AG04450 (cell line): ENCODE data around the gene PRKCH. TPM values are rescaled to one million over a fixed set of nuclear protein-coding genes. Genes with fewer than 3 reads are reported as not detected.

ENCODE experiments used
- CTCF ChIA-PET: fragments of 300-600, 350-600 bp; formaldehyde crosslinking; extraction: SDS; loops from one replicate; lab custom pipeline; 2022; ENCODE audit warnings: antibody characterized with exemption, inconsistent platforms; lab: Charles Lee
- POLR2A ChIA-PET: fragments of 350-600 bp; formaldehyde crosslinking; extraction: SDS; loops from one replicate; lab custom pipeline; 2021; ENCODE audit warnings: antibody characterized with exemption, inconsistent platforms; lab: Yijun Ruan, JAX
- DNase-seq: peaks from one replicate; pipeline ENCODE4 v3.0.0-alpha.2; 2011; ENCODE audit warnings: low read depth, low spot score
- H3K27ac ChIP-seq: one replicate; pipeline ENCODE4 v1.5.1; 2012; ENCODE audit warnings: low read depth, low read length, control low read depth
- H3K27me3 ChIP-seq: one replicate; pipeline ENCODE4 v1.6.0; 2012; ENCODE audit warnings: low read length; ENCODE audit not compliant: control insufficient read depth, insufficient read depth
- H3K4me3 ChIP-seq: 2 replicates; pipeline ENCODE4 v1.5.1; 2011; ENCODE audit warnings: mild to moderate bottlenecking, low read depth, low read length, control low read depth
- H3K9me3 ChIP-seq: 2 replicates; pipeline ENCODE4 v1.5.1; 2012; ENCODE audit warnings: low read length; ENCODE audit not compliant: control insufficient read depth, insufficient read depth
- polyA plus RNA-seq: library from polyadenylated mRNA; depleted of rRNA; stranded (reverse); fragments of >200 nt; gene quantifications from 2 replicates; pipeline ENCODE4 v1.2.3, GENCODE V29; 2011
- TF ChIP-seq, protein P1 (sequence below): IDR thresholded peaks from 2 replicates; pipeline ENCODE4 v1.5.1; 2011; ENCODE audit warnings: low read depth, low read length, control low read depth, inconsistent platforms

The PRKCH gene
- polyA plus RNA-seq, 1 experiment, result 1.6 TPM

DNA sequence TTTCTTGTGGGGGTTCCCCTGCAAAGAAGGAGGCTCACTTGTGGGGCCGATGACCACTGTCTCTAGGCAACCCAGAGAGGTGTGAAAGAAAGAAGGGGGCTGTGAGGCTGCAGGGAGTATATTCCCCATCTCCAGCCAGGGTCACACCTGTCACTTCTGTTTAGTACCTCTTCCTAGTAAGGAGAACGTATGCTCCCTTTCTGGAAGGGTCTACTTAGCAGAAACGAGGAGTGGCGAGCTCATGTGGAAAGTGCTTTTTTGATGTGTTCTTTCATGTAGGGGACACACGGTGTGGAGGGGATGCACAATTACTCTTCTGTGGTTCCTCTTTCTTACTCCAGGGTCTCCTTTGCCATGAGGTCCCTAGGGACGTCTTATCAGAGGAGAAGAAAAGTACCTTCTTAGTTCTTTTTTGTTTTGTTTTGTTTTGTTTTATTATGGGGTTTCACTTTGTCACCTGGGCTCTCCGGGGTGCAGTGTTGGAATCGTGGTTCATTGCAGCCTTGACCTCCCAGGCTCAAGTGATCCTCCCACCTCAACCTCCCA, 58.3 kb downstream of the PRKCH start:
- CTCF ChIA-PET, result no interaction called here
- POLR2A ChIA-PET, result interaction anchor here (0.6 kb wide), 1 partner anchor 308 kb away, joined by 5 read pairs; no protein-coding TSS in a partner anchor
- TF ChIP-seq, protein P1, sequence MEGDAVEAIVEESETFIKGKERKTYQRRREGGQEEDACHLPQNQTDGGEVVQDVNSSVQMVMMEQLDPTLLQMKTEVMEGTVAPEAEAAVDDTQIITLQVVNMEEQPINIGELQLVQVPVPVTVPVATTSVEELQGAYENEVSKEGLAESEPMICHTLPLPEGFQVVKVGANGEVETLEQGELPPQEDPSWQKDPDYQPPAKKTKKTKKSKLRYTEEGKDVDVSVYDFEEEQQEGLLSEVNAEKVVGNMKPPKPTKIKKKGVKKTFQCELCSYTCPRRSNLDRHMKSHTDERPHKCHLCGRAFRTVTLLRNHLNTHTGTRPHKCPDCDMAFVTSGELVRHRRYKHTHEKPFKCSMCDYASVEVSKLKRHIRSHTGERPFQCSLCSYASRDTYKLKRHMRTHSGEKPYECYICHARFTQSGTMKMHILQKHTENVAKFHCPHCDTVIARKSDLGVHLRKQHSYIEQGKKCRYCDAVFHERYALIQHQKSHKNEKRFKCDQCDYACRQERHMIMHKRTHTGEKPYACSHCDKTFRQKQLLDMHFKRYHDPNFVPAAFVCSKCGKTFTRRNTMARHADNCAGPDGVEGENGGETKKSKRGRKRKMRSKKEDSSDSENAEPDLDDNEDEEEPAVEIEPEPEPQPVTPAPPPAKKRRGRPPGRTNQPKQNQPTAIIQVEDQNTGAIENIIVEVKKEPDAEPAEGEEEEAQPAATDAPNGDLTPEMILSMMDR, result no peak
- peaks cover 10% of the 10 kb centered on the region for H3K27me3 ChIP-seq
- DNase-seq, result no peak
- no peak overlapping the region for H3K4me3 ChIP-seq
- H3K9me3 ChIP-seq, result peaks cover under 1% of the 10 kb centered on the region; the same call in 1 of the 2 replicates
- no peak overlapping the region for H3K27ac ChIP-seq

GRCh38 chr14:61380984-61381383, 59.6 kb downstream of the PRKCH start:
- POLR2A ChIA-PET, result no interaction called here
- H3K9me3 ChIP-seq, result no peaks in the 10 kb centered on the region
- no peak overlapping the region for H3K27ac ChIP-seq
- TF ChIP-seq, protein P1, result no peak
- no peak overlapping the region for H3K4me3 ChIP-seq
- H3K27me3 ChIP-seq, result peaks cover 10% of the 10 kb centered on the region
- DNase-seq, result no peak
- CTCF ChIA-PET, result no interaction called here

DNA sequence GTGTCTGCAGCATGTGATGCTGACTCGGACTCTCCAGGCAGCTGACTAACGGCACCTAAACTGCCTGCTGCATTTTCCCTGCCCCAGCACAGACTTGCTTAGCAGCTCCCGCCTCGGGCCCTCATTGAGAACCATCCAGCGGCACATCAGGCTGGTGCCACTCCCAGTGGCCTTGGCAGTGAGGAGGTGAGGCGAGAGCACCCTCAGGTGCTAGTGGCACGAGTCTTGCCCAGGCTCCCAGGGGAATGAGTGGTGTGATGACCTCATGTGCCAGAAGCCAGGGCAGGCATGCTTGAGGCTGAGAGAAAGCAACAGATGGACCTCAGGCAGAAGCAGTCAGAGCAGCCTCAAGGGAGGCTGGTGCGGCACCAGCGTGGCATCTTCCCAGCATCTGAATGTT, 60.2 kb downstream of the PRKCH start:
- Histone ChIP-seq H3K27ac (no peak overlapping the region), H3K4me3 (no peak overlapping the region), H3K27me3 (peaks cover 10% of the 10 kb centered on the region), H3K9me3 (no peaks in the 10 kb centered on the region)
- POLR2A ChIA-PET, result no interaction called here
- TF ChIP-seq, protein P1, result no peak
- CTCF ChIA-PET, result no interaction called here
- DNase-seq, result no peak

DNA sequence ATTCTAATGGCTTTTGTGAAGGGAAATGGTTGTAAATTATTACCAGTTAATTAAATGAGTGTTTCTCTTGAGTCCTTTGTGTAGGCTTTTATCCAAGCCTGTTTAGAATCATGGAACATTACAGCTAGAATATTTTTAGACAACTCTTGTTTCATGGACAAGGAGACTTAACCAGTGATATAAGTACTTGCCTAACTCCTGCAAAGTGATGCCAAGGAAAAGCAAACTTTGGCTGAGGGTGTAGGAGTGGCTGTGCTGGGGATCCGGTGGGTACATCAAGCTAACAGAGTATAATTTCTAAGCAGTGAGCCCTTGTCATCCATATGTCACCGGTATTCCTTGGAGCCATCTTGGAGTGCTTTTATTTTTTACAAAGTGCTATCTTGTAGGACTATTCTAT, 61.5 kb downstream of the PRKCH start:
- DNase-seq, result no peak
- Histone ChIP-seq H3K27ac (no peak overlapping the region), H3K4me3 (no peak overlapping the region), H3K27me3 (peaks cover 14% of the 10 kb centered on the region), H3K9me3 (no peaks in the 10 kb centered on the region)
- ChIA-PET POLR2A (no interaction called here), CTCF (no interaction called here)
- TF ChIP-seq, protein P1, result no peak

- ChIA-PET POLR2A (no interaction called here), CTCF (no interaction called here)
- H3K9me3 ChIP-seq, result no peaks in the 10 kb centered on the region
- peaks cover 11% of the 10 kb centered on the region for H3K27me3 ChIP-seq
- no peak overlapping the region for H3K27ac ChIP-seq
- no peak overlapping the region for H3K4me3 ChIP-seq
- TF ChIP-seq, protein P1, result no peak
- DNase-seq, result no peak
Measured at GRCh38 chr14:61385002-61385685, 63.8 kb downstream of the PRKCH start.
